ENCODE data around the gene CLRN1.

Gene CLRN1, protein sequence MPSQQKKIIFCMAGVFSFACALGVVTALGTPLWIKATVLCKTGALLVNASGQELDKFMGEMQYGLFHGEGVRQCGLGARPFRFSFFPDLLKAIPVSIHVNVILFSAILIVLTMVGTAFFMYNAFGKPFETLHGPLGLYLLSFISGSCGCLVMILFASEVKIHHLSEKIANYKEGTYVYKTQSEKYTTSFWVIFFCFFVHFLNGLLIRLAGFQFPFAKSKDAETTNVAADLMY

DNA sequence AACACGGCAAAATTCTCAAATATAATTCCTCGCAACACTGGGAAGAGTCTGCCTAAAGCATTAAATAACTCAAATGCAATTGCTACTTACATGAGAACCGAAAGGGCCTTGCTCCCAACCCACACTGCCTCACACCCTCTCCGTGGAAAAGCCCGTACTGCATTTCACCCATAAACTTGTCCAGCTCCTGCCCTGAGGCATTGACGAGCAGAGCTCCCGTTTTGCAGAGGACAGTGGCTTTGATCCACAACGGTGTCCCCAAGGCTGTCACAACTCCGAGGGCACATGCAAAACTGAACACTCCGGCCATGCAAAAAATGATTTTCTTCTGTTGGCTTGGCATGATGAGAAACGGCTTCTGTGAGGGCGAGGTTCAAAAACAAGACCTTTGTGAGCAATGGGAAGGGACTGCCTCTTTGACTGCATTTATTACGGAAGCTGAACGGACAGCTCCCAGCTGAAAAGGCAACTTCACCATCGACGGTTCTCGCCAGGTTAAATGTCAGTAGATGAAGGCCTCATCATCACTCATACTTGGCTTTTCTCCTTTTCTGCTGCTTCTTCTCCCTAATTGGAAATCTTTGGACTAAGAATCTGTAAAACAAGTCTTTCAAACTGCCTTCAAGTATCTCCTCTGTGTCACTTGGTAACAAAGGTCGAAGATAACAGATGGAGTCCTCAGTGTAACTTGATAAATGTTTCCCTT lies at the start of gene CLRN1:
Gene CLRN1, minus strand, starts transcription at position 362 of the 706 bp plus-strand sequence. Its CDS starts 19 bp downstream, at position 343.
- H3K9ac ChIP-seq (ENCODE audit: low read length), result no peak within 1 kb of the TSS
- H3K4me1 ChIP-seq (ENCODE audit: control insufficient read depth, insufficient read depth, low read length), result no peaks in the 10 kb centered on the region
- H3K4me3 ChIP-seq (ENCODE audit: low read length), result no peak within 1 kb of the TSS
- H3K27me3 ChIP-seq (ENCODE audit: control insufficient read depth, insufficient read depth, low read length), result no peaks in the 10 kb centered on the region
- H3K9me3 ChIP-seq (ENCODE audit: control insufficient read depth, low read length), result no peaks in the 10 kb centered on the region
- no peaks in the 10 kb centered on the region for H3K36me3 ChIP-seq (ENCODE audit: control insufficient read depth, insufficient read depth, low read length)

DNA sequence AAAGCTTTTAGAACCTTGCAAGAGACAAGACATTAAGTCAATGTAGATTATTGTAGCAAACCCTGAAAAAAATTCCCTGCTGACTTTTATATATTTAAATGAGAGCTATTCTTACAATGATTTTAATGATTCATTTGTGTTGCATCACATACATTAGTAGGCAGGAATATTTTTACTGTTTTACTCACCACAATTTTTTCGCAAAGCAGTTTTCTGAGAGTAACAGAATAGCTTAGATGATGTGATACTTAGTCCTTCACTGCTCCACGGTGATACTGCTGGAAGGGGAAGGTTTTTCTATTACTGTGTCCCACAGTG lies 43.9 kb upstream of the CLRN1 start:
- Histone ChIP-seq H3K9me3 (ENCODE audit: control insufficient read depth, low read length) (no peaks in the 10 kb centered on the region), H3K27me3 (ENCODE audit: control insufficient read depth, insufficient read depth, low read length) (no peaks in the 10 kb centered on the region), H3K4me1 (ENCODE audit: control insufficient read depth, insufficient read depth, low read length) (no peaks in the 10 kb centered on the region), H3K9ac (ENCODE audit: low read length) (no peak overlapping the region), H3K4me3 (ENCODE audit: low read length) (no peak overlapping the region), H3K36me3 (ENCODE audit: control insufficient read depth, insufficient read depth, low read length) (no peaks in the 10 kb centered on the region)

DNA sequence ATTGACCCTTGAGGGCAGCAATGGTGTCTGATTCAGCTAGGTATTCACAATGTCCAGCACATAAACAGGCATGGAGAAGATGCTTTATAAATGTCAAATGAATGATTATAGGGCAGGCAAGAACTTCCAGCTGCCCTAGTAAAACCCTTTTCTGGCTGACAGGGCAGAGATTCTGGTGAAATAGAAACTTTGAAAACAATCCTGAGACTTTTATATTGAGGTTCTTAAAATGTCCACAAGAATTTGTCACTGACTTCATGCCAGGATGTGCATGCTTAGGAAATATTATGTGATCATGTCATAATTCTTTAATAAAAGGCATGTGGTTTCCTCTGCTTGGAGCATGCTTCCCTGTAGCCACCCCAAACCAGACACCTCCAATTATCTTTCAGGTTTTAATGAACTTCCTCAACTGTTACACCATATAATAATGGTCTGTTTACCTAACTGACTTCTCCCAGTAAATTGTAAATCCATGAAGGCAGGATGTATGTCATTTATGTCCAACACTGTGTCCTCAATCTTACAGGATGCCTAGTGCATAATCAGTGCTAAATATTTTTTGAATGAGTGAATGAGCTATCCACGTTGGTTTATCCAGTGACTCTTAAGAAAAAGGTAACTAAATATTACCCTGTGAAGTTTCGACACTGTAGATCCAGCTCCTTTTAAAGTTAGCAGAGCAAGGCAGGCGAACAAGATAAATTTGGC lies 43.4 kb upstream of the CLRN1 start:
- Histone ChIP-seq H3K4me1 (ENCODE audit: control insufficient read depth, insufficient read depth, low read length) (no peaks in the 10 kb centered on the region), H3K27me3 (ENCODE audit: control insufficient read depth, insufficient read depth, low read length) (no peaks in the 10 kb centered on the region), H3K36me3 (ENCODE audit: control insufficient read depth, insufficient read depth, low read length) (no peaks in the 10 kb centered on the region), H3K4me3 (ENCODE audit: low read length) (no peak overlapping the region), H3K9ac (ENCODE audit: low read length) (no peak overlapping the region), H3K9me3 (ENCODE audit: control insufficient read depth, low read length) (no peaks in the 10 kb centered on the region)

DNA sequence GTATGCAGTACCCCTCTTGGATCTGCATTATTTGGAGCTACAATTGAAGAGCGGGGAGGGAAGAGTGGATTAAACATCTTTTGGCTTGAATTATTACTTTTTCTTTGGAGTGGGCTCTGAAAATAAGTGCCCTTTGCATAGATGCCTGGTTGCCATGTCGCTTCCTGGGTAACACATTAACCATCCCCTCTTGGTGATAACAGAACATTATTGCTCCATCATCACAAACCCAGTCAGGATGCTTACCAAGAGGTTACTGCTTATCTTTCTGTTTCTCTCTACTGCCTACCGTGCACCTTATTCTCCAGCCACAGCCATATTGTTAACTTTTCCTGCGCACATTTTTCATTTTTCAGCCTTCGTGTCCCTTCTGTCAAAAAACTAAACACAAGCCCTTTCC lies 42.7 kb upstream of the CLRN1 start:
- H3K9ac ChIP-seq (ENCODE audit: low read length), result no peak overlapping the region
- no peaks in the 10 kb centered on the region for H3K9me3 ChIP-seq (ENCODE audit: control insufficient read depth, low read length)
- H3K4me3 ChIP-seq (ENCODE audit: low read length), result no peak overlapping the region
- no peaks in the 10 kb centered on the region for H3K4me1 ChIP-seq (ENCODE audit: control insufficient read depth, insufficient read depth, low read length)
- H3K36me3 ChIP-seq (ENCODE audit: control insufficient read depth, insufficient read depth, low read length), result no peaks in the 10 kb centered on the region
- H3K27me3 ChIP-seq (ENCODE audit: control insufficient read depth, insufficient read depth, low read length), result no peaks in the 10 kb centered on the region

- no peak overlapping the region for H3K9ac ChIP-seq (ENCODE audit: low read length)
- no peaks in the 10 kb centered on the region for H3K27me3 ChIP-seq (ENCODE audit: control insufficient read depth, insufficient read depth, low read length)
- H3K4me1 ChIP-seq (ENCODE audit: control insufficient read depth, insufficient read depth, low read length), result no peaks in the 10 kb centered on the region
- no peaks in the 10 kb centered on the region for H3K9me3 ChIP-seq (ENCODE audit: control insufficient read depth, low read length)
- H3K36me3 ChIP-seq (ENCODE audit: control insufficient read depth, insufficient read depth, low read length), result no peaks in the 10 kb centered on the region
- H3K4me3 ChIP-seq (ENCODE audit: low read length), result no peak overlapping the region
These were observed 42.0 kb upstream of the CLRN1 start for GRCh38 chr3:151014501-151015018.

DNA sequence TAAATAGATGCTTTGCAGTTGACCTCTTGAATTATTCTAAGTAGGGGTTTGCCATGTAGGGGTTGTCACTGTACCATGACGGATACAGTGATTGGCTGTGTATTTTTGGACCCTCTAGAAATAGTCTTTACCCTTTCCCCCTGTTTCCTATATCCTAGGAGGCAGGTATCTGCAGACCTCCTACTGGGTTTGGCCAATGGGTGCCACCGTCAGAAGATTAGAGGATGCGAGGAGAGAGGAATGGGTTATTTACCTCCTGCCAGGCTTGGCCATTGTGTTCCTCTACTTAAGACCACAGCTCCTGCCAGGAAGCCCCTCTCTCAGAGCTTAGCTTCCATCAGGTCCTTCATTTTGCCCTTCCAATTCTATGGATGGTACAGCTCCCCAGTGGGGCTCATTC lies 40.2 kb upstream of the CLRN1 start:
- Histone ChIP-seq H3K4me3 (ENCODE audit: low read length) (no peak overlapping the region), H3K27me3 (ENCODE audit: control insufficient read depth, insufficient read depth, low read length) (no peaks in the 10 kb centered on the region), H3K9ac (ENCODE audit: low read length) (no peak overlapping the region), H3K4me1 (ENCODE audit: control insufficient read depth, insufficient read depth, low read length) (no peaks in the 10 kb centered on the region), H3K36me3 (ENCODE audit: control insufficient read depth, insufficient read depth, low read length) (no peaks in the 10 kb centered on the region), H3K9me3 (ENCODE audit: control insufficient read depth, low read length) (no peaks in the 10 kb centered on the region)

GRCh38 chr3:151011427-151011826 lies 38.9 kb upstream of the CLRN1 start:
- H3K36me3 ChIP-seq (ENCODE audit: control insufficient read depth, insufficient read depth, low read length), result no peaks in the 10 kb centered on the region
- no peak overlapping the region for H3K4me3 ChIP-seq (ENCODE audit: low read length)
- H3K9me3 ChIP-seq (ENCODE audit: control insufficient read depth, low read length), result no peaks in the 10 kb centered on the region
- no peak overlapping the region for H3K9ac ChIP-seq (ENCODE audit: low read length)
- no peaks in the 10 kb centered on the region for H3K27me3 ChIP-seq (ENCODE audit: control insufficient read depth, insufficient read depth, low read length)
- H3K4me1 ChIP-seq (ENCODE audit: control insufficient read depth, insufficient read depth, low read length), result no peaks in the 10 kb centered on the region

- Histone ChIP-seq H3K36me3 (ENCODE audit: control insufficient read depth, insufficient read depth, low read length) (no peaks in the 10 kb centered on the region), H3K9ac (ENCODE audit: low read length) (no peak overlapping the region), H3K4me1 (ENCODE audit: control insufficient read depth, insufficient read depth, low read length) (no peaks in the 10 kb centered on the region), H3K9me3 (ENCODE audit: control insufficient read depth, low read length) (no peaks in the 10 kb centered on the region), H3K27me3 (ENCODE audit: control insufficient read depth, insufficient read depth, low read length) (no peaks in the 10 kb centered on the region), H3K4me3 (ENCODE audit: low read length) (no peak overlapping the region)
These were observed 37.5 kb upstream of the CLRN1 start for GRCh38 chr3:151009981-151010380.

GRCh38 chr3:151009430-151009829 lies 36.9 kb upstream of the CLRN1 start:
- H3K36me3 ChIP-seq (ENCODE audit: control insufficient read depth, insufficient read depth, low read length), result no peaks in the 10 kb centered on the region
- no peaks in the 10 kb centered on the region for H3K27me3 ChIP-seq (ENCODE audit: control insufficient read depth, insufficient read depth, low read length)
- no peak overlapping the region for H3K9ac ChIP-seq (ENCODE audit: low read length)
- H3K4me1 ChIP-seq (ENCODE audit: control insufficient read depth, insufficient read depth, low read length), result no peaks in the 10 kb centered on the region
- no peak overlapping the region for H3K4me3 ChIP-seq (ENCODE audit: low read length)
- H3K9me3 ChIP-seq (ENCODE audit: control insufficient read depth, low read length), result no peaks in the 10 kb centered on the region

GRCh38 chr3:151008699-151009098 lies 36.2 kb upstream of the CLRN1 start:
- Histone ChIP-seq H3K4me3 (ENCODE audit: low read length) (no peak overlapping the region), H3K9ac (ENCODE audit: low read length) (no peak overlapping the region), H3K27me3 (ENCODE audit: control insufficient read depth, insufficient read depth, low read length) (no peaks in the 10 kb centered on the region), H3K4me1 (ENCODE audit: control insufficient read depth, insufficient read depth, low read length) (no peaks in the 10 kb centered on the region), H3K36me3 (ENCODE audit: control insufficient read depth, insufficient read depth, low read length) (no peaks in the 10 kb centered on the region), H3K9me3 (ENCODE audit: control insufficient read depth, low read length) (no peaks in the 10 kb centered on the region)

GRCh38 chr3:151003768-151004134 lies 31.2 kb upstream of the CLRN1 start:
- H3K9me3 ChIP-seq (ENCODE audit: control insufficient read depth, low read length), result no peaks in the 10 kb centered on the region

GRCh38 chr3:151003029-151003767 lies 30.7 kb upstream of the CLRN1 start:
- H3K36me3 ChIP-seq (ENCODE audit: control insufficient read depth, insufficient read depth, low read length), result no peaks in the 10 kb centered on the region
- no peak overlapping the region for H3K4me3 ChIP-seq (ENCODE audit: low read length)
- no peaks in the 10 kb centered on the region for H3K27me3 ChIP-seq (ENCODE audit: control insufficient read depth, insufficient read depth, low read length)
- H3K4me1 ChIP-seq (ENCODE audit: control insufficient read depth, insufficient read depth, low read length), result no peaks in the 10 kb centered on the region
- no peaks in the 10 kb centered on the region for H3K9me3 ChIP-seq (ENCODE audit: control insufficient read depth, low read length)
- no peak overlapping the region for H3K9ac ChIP-seq (ENCODE audit: low read length)

More at GRCh38 chr3:151003768-151004134, 31.2 kb upstream of the CLRN1 start:
- Histone ChIP-seq H3K36me3 (ENCODE audit: control insufficient read depth, insufficient read depth, low read length) (no peaks in the 10 kb centered on the region), H3K27me3 (ENCODE audit: control insufficient read depth, insufficient read depth, low read length) (no peaks in the 10 kb centered on the region), H3K4me3 (ENCODE audit: low read length) (no peak overlapping the region), H3K9ac (ENCODE audit: low read length) (no peak overlapping the region), H3K4me1 (ENCODE audit: control insufficient read depth, insufficient read depth, low read length) (no peaks in the 10 kb centered on the region)

Data from mucosa of stomach (tissue), 1 donor.